HCT116 (cell line): ENCODE data around the gene ATP10B. TPM values are rescaled to one million over a fixed set of nuclear protein-coding genes. Genes with fewer than 3 reads are reported as not detected.

Experiments used
- ATAC-seq: fragments of 200-7000 bp; cut with Tn5 transposase; 2 replicates; pipeline ENCODE4 v1.9.1; 2020; ENCODE audit warnings: mild to moderate bottlenecking, moderate library complexity
- BruUV-seq: library from RNA; stranded (reverse); fragments of 400-500 nt; replicated peaks from 2 replicates; lab custom pipeline; 2021; lab: Mats Ljungman, UMichigan
- CTCF ChIA-PET: fragments of 300-600 bp; sonication (Branson Sonifier 250); formaldehyde crosslinking; loops from one replicate; lab custom pipeline; 2021; ENCODE audit warnings: antibody characterized with exemption; lab: Charles Lee
- POLR2A ChIA-PET: fragments of 300-600, 350-600 bp; sonication (Branson Sonifier 250); formaldehyde crosslinking; loops from one replicate; lab custom pipeline; 2021; ENCODE audit warnings: antibody characterized with exemption; lab: Charles Lee
- RAD21 ChIA-PET, 2 experiments: fragments of 300-600 bp; sonication (Branson Sonifier 250); formaldehyde crosslinking; loops; one replicate each; lab custom pipeline; 2023; ENCODE audit warnings: low total read pairs in 2 of 2; ENCODE audit not compliant: uncharacterized antibody in 2 of 2, unreplicated experiment in 2 of 2, low non-redundant PET in 1 of 2; lab: Charles Lee
- DNase-seq: peaks from one replicate; pipeline ENCODE4 v3.0.0-alpha.2; 2010; ENCODE audit warnings: low read depth, low spot score
- H2AFZ ChIP-seq: fragments of 200-600 bp; shearing (Covaris generic), sonication (generic); 2 replicates; pipeline ENCODE4 v1.6.1; 2017; ENCODE audit warnings: low read depth, mixed run types, mixed read lengths, antibody characterized with exemption, low read length; ENCODE audit not compliant: poor library complexity, severe bottlenecking
- H3K27ac ChIP-seq: 2 replicates; pipeline ENCODE4 v1.5.1; 2012; ENCODE audit warnings: low read depth, low read length
- H3K27me3 ChIP-seq: fragments of 200-600 bp; sonication (generic); 2 replicates; pipeline ENCODE4 v1.6.1; 2016; ENCODE audit warnings: mixed run types, low read length, mixed read lengths; ENCODE audit not compliant: insufficient read depth
- H3K36me3 ChIP-seq, 2 experiments: fragments of 200-500 bp in 1 of 2; fragments of 200-600 bp in 1 of 2; sonication (Bioruptor generic) in 1 of 2; sonication (generic) in 1 of 2; 2 replicates each; pipeline versions ENCODE4 v1.5.1 to v1.6.1; 2014 to 2016; ENCODE audit warnings: low read length in 2 of 2, inconsistent platforms in 1 of 2, mixed read lengths in 1 of 2, mixed run types in 1 of 2; ENCODE audit not compliant: insufficient read depth in 2 of 2, control insufficient read depth in 1 of 2
- H3K4me1 ChIP-seq, 2 experiments: fragments of 200-600 bp in 1 of 2; sonication (generic) in 1 of 2; 2 replicates each; pipeline versions ENCODE4 v1.5.1 to v1.6.1; 2012 to 2017; ENCODE audit warnings: low read length in 2 of 2, inconsistent platforms in 1 of 2, mild to moderate bottlenecking in 1 of 2, mixed read lengths in 1 of 2, mixed run types in 1 of 2, moderate library complexity in 1 of 2; ENCODE audit not compliant: insufficient read depth in 2 of 2, control insufficient read depth in 1 of 2
- H3K4me2 ChIP-seq: fragments of 200-600 bp; sonication (generic); 2 replicates; pipeline ENCODE4 v1.6.1; 2017; ENCODE audit warnings: mixed run types, low read length, mixed read lengths
- H3K4me3 ChIP-seq, 2 experiments: fragments of 200-600 bp in 1 of 2; sonication (generic) in 1 of 2; replicated peaks in 1 of 2; 2 replicates each; pipeline ENCODE4 v1.5.1; 2011 to 2016; ENCODE audit warnings: low read length in 2 of 2, control low read depth in 1 of 2, low read depth in 1 of 2, mild to moderate bottlenecking in 1 of 2, mixed read lengths in 1 of 2, mixed run types in 1 of 2
- H3K79me2 ChIP-seq: fragments of 200-600 bp; sonication (generic); 2 replicates; pipeline ENCODE4 v1.6.1; 2017; ENCODE audit warnings: mild to moderate bottlenecking, mixed run types, low read length, moderate library complexity, mixed read lengths; ENCODE audit not compliant: insufficient read depth
- H3K9ac ChIP-seq: fragments of 200-600 bp; sonication (generic); 2 replicates; pipeline ENCODE4 v1.6.1; 2016; ENCODE audit warnings: low read length, mixed read lengths
- H3K9me2 ChIP-seq: fragments of 200-600 bp; sonication (generic), shearing (Covaris generic); 2 replicates; pipeline ENCODE4 v1.6.1; 2017; ENCODE audit warnings: mixed run types, mild to moderate bottlenecking, moderate library complexity; ENCODE audit not compliant: insufficient read depth
- H3K9me3 ChIP-seq, 2 experiments: fragments of 200-500 bp in 1 of 2; fragments of 200-600 bp in 1 of 2; sonication (Bioruptor generic) in 1 of 2; sonication (generic) in 1 of 2; 2 replicates each; pipeline ENCODE4 v1.6.1; 2014 to 2017; ENCODE audit warnings: low read length in 2 of 2, mixed read lengths in 2 of 2, inconsistent platforms in 1 of 2, low read depth in 1 of 2, mild to moderate bottlenecking in 1 of 2, mixed run types in 1 of 2, moderate library complexity in 1 of 2; ENCODE audit not compliant: control insufficient read depth in 1 of 2, insufficient read depth in 1 of 2
- H4K20me1 ChIP-seq: fragments of 200-600 bp; sonication (generic), shearing (Covaris generic); 2 replicates; pipeline ENCODE4 v1.6.1; 2017; ENCODE audit warnings: mixed run types, mild to moderate bottlenecking, moderate library complexity; ENCODE audit not compliant: insufficient read depth
- CBX3 ChIP-seq: IDR thresholded peaks from 2 replicates; pipeline ENCODE4 v1.6.1; 2012; ENCODE audit warnings: low read depth
- EGR1 ChIP-seq: IDR thresholded peaks from 2 replicates; pipeline ENCODE4 v1.6.1; 2012; ENCODE audit warnings: low read depth
- ELF1 ChIP-seq: IDR thresholded peaks from 2 replicates; pipeline ENCODE4 v1.6.1; 2012; ENCODE audit warnings: low read depth, borderline replicate concordance
- POLR2AphosphoS5 ChIP-seq: IDR thresholded peaks from 2 replicates; pipeline ENCODE4 v1.6.1; 2011; ENCODE audit warnings: mild to moderate bottlenecking, low read depth, low read length, moderate library complexity
- RAD21 ChIP-seq: IDR thresholded peaks from 2 replicates; pipeline ENCODE4 v1.6.1; 2012; ENCODE audit warnings: low read depth, mild to moderate bottlenecking
- TCF7L2 ChIP-seq: IDR thresholded peaks from 2 replicates; pipeline ENCODE4 v1.7.0; 2011; ENCODE audit warnings: borderline replicate concordance, inconsistent platforms; ENCODE audit not compliant: insufficient read depth, insufficient read length; ENCODE audit errors: extremely low read depth
- ZFX ChIP-seq: fragments of 450-650 bp; IDR thresholded peaks from 2 replicates; pipeline ENCODE4 v1.6.1; 2017
- intact Hi-C: fragments of 100-400 bp; cut with micrococcal nuclease; formaldehyde crosslinking; loops from 2 replicates; pipeline ENCODE4 v1.10.0; 2022
- total RNA-seq: library from RNA; stranded (reverse); gene quantifications from one replicate; pipeline ENCODE4 v1.2.1, GENCODE V29; 2021; ENCODE audit not compliant: unreplicated experiment
- TF ChIP-seq, protein P1 (sequence below): IDR thresholded peaks from 2 replicates; pipeline ENCODE4 v1.6.1; 2012; ENCODE audit warnings: low read depth
- TF ChIP-seq, protein P2 (sequence below), 3 experiments: fragments of 200-600 bp in 1 of 3; sonication (generic) in 1 of 3; IDR thresholded peaks in 2 of 3; conservative IDR thresholded peaks in 1 of 3; 2 replicates each; pipeline ENCODE4 v1.5.1; 2012 to 2017; ENCODE audit warnings: low read depth in 2 of 3, low read length in 2 of 3, antibody characterized with exemption in 1 of 3, borderline replicate concordance in 1 of 3, control low read depth in 1 of 3, mild to moderate bottlenecking in 1 of 3, mixed read lengths in 1 of 3, mixed run types in 1 of 3, moderate library complexity in 1 of 3; ENCODE audit not compliant: insufficient read depth in 1 of 3

ATP10B gene
- total RNA-seq, 1 experiment from 2014 or later: 0.07 TPM

DNA sequence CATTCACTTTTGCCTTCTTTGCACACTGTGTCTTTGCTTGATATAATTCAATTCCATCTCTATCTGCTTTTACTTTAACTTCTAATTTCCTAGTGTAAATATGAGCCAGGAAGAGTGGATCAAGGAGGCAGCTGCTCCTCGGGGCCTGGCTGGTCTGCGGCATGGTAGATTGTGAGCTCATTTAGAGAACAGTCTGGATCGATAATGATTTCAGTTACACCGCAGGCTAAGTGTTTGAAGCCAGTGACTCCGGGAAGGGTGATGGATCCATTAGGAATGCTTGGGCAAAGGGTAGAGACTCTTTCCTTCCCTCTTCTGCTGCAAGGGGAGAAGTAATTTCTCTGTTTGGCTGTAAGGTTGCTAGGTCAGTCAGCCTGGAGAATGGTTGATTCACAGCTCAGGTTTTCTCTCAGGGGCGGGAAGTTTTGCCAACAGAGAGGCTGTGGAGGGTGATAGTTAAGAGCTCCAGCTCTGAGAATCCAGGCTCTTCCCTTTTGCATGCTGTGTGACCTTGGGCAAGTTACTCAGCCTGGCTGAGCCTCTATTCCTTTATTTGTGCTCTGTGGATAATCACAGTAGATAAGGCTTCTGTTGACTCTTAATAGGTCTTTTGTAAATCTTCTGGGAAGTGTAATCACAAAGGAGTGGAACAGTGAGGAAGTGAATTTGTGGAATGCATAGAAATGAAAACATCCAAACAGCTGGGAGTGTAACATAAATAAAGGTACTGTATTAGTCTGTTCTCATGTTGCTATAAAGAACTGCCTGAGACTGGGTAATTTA, 331.2 kb downstream of the ATP10B start:
- H3K27ac ChIP-seq: no peak overlapping the region
- no peak for ATAC-seq
- H3K36me3 ChIP-seq: no peaks in the 10 kb centered on the region
- H2AFZ ChIP-seq: no peak overlapping the region
- BruUV-seq: no TSS peak
- TF ChIP-seq POLR2AphosphoS5 (no peak), ZFX (no peak), ELF1 (no peak), EGR1 (no peak), CBX3 (no peak), RAD21 (no peak), TCF7L2 (no peak)
- TF ChIP-seq, protein P1, sequence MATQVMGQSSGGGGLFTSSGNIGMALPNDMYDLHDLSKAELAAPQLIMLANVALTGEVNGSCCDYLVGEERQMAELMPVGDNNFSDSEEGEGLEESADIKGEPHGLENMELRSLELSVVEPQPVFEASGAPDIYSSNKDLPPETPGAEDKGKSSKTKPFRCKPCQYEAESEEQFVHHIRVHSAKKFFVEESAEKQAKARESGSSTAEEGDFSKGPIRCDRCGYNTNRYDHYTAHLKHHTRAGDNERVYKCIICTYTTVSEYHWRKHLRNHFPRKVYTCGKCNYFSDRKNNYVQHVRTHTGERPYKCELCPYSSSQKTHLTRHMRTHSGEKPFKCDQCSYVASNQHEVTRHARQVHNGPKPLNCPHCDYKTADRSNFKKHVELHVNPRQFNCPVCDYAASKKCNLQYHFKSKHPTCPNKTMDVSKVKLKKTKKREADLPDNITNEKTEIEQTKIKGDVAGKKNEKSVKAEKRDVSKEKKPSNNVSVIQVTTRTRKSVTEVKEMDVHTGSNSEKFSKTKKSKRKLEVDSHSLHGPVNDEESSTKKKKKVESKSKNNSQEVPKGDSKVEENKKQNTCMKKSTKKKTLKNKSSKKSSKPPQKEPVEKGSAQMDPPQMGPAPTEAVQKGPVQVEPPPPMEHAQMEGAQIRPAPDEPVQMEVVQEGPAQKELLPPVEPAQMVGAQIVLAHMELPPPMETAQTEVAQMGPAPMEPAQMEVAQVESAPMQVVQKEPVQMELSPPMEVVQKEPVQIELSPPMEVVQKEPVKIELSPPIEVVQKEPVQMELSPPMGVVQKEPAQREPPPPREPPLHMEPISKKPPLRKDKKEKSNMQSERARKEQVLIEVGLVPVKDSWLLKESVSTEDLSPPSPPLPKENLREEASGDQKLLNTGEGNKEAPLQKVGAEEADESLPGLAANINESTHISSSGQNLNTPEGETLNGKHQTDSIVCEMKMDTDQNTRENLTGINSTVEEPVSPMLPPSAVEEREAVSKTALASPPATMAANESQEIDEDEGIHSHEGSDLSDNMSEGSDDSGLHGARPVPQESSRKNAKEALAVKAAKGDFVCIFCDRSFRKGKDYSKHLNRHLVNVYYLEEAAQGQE: no peak
- TF ChIP-seq, protein P2, sequence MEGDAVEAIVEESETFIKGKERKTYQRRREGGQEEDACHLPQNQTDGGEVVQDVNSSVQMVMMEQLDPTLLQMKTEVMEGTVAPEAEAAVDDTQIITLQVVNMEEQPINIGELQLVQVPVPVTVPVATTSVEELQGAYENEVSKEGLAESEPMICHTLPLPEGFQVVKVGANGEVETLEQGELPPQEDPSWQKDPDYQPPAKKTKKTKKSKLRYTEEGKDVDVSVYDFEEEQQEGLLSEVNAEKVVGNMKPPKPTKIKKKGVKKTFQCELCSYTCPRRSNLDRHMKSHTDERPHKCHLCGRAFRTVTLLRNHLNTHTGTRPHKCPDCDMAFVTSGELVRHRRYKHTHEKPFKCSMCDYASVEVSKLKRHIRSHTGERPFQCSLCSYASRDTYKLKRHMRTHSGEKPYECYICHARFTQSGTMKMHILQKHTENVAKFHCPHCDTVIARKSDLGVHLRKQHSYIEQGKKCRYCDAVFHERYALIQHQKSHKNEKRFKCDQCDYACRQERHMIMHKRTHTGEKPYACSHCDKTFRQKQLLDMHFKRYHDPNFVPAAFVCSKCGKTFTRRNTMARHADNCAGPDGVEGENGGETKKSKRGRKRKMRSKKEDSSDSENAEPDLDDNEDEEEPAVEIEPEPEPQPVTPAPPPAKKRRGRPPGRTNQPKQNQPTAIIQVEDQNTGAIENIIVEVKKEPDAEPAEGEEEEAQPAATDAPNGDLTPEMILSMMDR (IDR thresholded peaks at IDR 0.05 in 2 of 3, conservative IDR thresholded peaks at IDR 0.05 in 1 of 3; ENCODE audit: borderline replicate concordance in 1 of 3, insufficient read depth in 1 of 3, low read depth in 2 of 3, low read length in 2 of 3): no peak
- H3K9ac ChIP-seq: no peak overlapping the region
- RAD21 ChIA-PET: no interaction called here
- no peak for DNase-seq
- peaks cover 7% of the 10 kb centered on the region; the same call in 1 of the 2 replicates for H3K27me3 ChIP-seq
- CTCF ChIA-PET: no interaction called here
- no peaks in the 10 kb centered on the region for H3K9me2 ChIP-seq
- no peak overlapping the region for H3K4me3 ChIP-seq
- no peak overlapping the region for H3K4me2 ChIP-seq
- H3K9me3 ChIP-seq: no peaks in the 10 kb centered on the region
- H3K79me2 ChIP-seq: no peaks in the 10 kb centered on the region
- intact Hi-C loops: no loop called here
- H3K4me1 ChIP-seq: no peaks in the 10 kb centered on the region
- H4K20me1 ChIP-seq: no peaks in the 10 kb centered on the region
- POLR2A ChIA-PET: no interaction called here
